Common myeloid progenitor, CD34-positive (primary cell): ENCODE measurements around the gene TRMT61A.

Source experiments
- CTCF ChIA-PET: fragments of 350-600 bp; sonication (Branson Sonifier 250); formaldehyde crosslinking; loops from one replicate; lab custom pipeline; 2021; ENCODE audit warnings: antibody characterized with exemption; lab: Charles Lee
- POLR2A ChIA-PET: fragments of 350-600 bp; sonication (Branson Sonifier 250); formaldehyde crosslinking; loops from one replicate; lab custom pipeline; 2021; ENCODE audit warnings: antibody characterized with exemption; lab: Charles Lee
- DNase-seq, 3 donors: peaks; one replicate each; pipeline versions ENCODE4 v3.0.0 to v3.0.0-alpha.2; 2013
- H3K27ac ChIP-seq, 2 experiments: 1 replicate in 1 of 2; 2 replicates in 1 of 2; pipeline ENCODE4 v1.7.0; 2013; ENCODE audit warnings: inconsistent platforms in 2 of 2, low read length in 2 of 2, mild to moderate bottlenecking in 2 of 2, low read depth in 1 of 2, moderate library complexity in 1 of 2; ENCODE audit not compliant: severe bottlenecking in 2 of 2, insufficient read depth in 1 of 2, poor library complexity in 1 of 2
- H3K27me3 ChIP-seq, 5 experiments: replicated peaks in 2 of 5; 1 replicate in 3 of 5; 2 replicates in 2 of 5; pipeline versions ENCODE4 v1.6.1 to v1.7.0; 2013; ENCODE audit warnings: low read length in 4 of 5, mild to moderate bottlenecking in 2 of 5, moderate library complexity in 2 of 5, inconsistent platforms in 1 of 5; ENCODE audit not compliant: insufficient read depth in 5 of 5, control insufficient read depth in 4 of 5
- H3K36me3 ChIP-seq, 4 experiments: 1 replicate in 2 of 4; 2 replicates in 2 of 4; pipeline versions ENCODE4 v1.6.1 to v1.7.0; 2013; ENCODE audit warnings: low read length in 3 of 4, control low read depth in 1 of 4, mild to moderate bottlenecking in 1 of 4; ENCODE audit not compliant: control insufficient read depth in 4 of 4, insufficient read depth in 4 of 4
- H3K4me1 ChIP-seq, 4 experiments: 1 replicate in 3 of 4; 2 replicates in 1 of 4; pipeline versions ENCODE4 v1.6.1 to v1.7.1; 2013; ENCODE audit warnings: low read length in 3 of 4, mild to moderate bottlenecking in 3 of 4, control low read depth in 1 of 4, inconsistent platforms in 1 of 4, moderate library complexity in 1 of 4; ENCODE audit not compliant: control insufficient read depth in 4 of 4, insufficient read depth in 4 of 4; ENCODE audit errors: control extremely low read depth in 1 of 4
- H3K4me3 ChIP-seq, 7 experiments: 1 replicate in 4 of 7; 2 replicates in 3 of 7; pipeline versions ENCODE4 v1.5.1 to v1.7.0; 2013; ENCODE audit warnings: mild to moderate bottlenecking in 7 of 7, low read length in 6 of 7, moderate library complexity in 6 of 7, inconsistent platforms in 2 of 7, low read depth in 2 of 7, control low read depth in 1 of 7; ENCODE audit not compliant: insufficient read depth in 4 of 7, control insufficient read depth in 1 of 7; ENCODE audit errors: extremely low read depth in 1 of 7
- H3K9me3 ChIP-seq, 5 experiments: 1 replicate in 4 of 5; 2 replicates in 1 of 5; pipeline versions ENCODE4 v1.6.1 to v1.7.1; 2013; ENCODE audit warnings: low read length in 4 of 5, mild to moderate bottlenecking in 2 of 5, inconsistent platforms in 1 of 5, low read depth in 1 of 5, moderate library complexity in 1 of 5; ENCODE audit not compliant: control insufficient read depth in 4 of 5, insufficient read depth in 2 of 5; ENCODE audit errors: control extremely low read depth in 1 of 5
- WGBS: methylation state at CpG from one replicate; pipeline ENCODE4 v1.1.5; 2013; ENCODE audit not compliant: insufficient coverage; 5-methylcytosine and 5-hydroxymethylcytosine counted together

The TRMT61A gene

DNA sequence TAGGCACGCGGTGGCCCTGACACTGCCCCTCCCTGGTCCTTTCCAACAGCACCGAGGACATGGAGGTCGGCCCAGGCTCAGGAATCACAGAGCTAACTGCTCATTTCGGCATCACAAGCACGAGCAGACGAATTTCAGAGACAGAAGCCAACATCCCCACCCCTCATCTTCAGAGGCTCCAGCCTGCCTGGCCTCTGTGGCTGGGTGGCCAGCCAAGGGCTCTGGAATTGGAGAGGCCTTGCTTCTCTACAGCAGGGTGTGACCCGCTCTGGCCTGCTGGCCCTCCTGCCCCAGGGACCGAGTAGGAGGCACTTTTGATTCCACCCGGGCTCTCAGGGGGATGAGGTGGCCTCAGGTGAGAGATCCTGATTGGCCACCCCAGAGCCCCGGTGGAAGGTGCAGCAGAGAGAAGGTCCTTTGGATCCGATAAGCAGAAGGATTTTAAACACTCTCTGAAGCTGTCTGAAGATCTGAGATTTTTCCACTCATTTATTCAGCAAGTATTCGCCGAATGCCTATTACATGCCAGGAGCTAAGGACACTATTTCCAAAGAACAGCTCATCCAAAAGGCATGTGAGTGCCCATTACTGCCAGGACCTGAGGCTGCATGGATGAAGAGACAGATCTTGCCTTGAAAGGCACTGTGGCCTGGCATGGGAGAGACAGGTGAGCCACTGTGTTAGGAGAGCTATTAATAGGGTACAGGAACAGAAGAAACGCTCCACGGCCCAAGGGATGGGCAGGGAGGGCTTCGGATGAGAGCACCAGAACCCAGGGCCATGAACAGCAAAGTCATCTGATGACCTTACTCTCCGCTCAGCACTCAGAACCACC is 23.2 kb downstream of the TRMT61A start:
- POLR2A ChIA-PET = no interaction called here
- Histone ChIP-seq H3K4me1 (no peaks in the 10 kb centered on the region), H3K27ac (no peak overlapping the region), H3K4me3 (no peak overlapping the region), H3K9me3 (no peaks in the 10 kb centered on the region), H3K36me3 (peaks cover 2 to 7% (median 3%) of the 10 kb centered on the region in 4 experiments), H3K27me3 (no peaks in the 10 kb centered on the region)
- no peak for DNase-seq
- CTCF ChIA-PET = interaction anchor here (1.0 to 15.7 kb wide), 8 partner anchors 9 to 80 kb away, joined by 3 to 147 read pairs (median 4); partner anchors contain the start of genes BAG5 and CKB
- WGBS = 97% methylated on average over 14 of the region's 18 CpGs

DNA sequence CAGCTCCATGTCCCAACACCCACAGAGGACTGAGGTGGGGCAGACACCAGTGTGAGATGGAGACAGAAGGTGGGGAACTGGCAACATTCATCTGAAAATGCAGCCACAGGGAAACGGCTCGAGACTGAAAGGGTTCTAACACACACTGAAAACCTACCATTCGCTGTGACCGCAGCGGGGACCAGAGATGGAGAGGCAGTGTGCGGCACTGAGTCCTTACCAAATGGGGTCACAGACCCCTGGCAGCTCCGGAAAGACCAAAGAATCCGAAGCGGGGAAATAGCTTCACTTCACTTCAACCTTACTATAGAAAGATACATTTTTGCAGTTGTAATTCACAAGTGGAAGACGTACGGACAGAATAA is 23.8 kb downstream of the TRMT61A start:
- WGBS = 98% methylated on average over 8 of the region's 11 CpGs
- Histone ChIP-seq H3K27me3 (no peaks in the 10 kb centered on the region), H3K36me3 (peaks cover 3 to 11% (median 4%) of the 10 kb centered on the region in 4 experiments), H3K4me3 (no peak overlapping the region), H3K27ac (no peak overlapping the region), H3K4me1 (no peaks in the 10 kb centered on the region), H3K9me3 (no peaks in the 10 kb centered on the region)
- ChIA-PET CTCF (interaction anchor here (1.0 to 15.7 kb wide), 7 partner anchors 9 to 81 kb away, joined by 3 to 147 read pairs (median 4); partner anchors contain the start of gene CKB), POLR2A (no interaction called here)
- DNase-seq = no peak

DNA sequence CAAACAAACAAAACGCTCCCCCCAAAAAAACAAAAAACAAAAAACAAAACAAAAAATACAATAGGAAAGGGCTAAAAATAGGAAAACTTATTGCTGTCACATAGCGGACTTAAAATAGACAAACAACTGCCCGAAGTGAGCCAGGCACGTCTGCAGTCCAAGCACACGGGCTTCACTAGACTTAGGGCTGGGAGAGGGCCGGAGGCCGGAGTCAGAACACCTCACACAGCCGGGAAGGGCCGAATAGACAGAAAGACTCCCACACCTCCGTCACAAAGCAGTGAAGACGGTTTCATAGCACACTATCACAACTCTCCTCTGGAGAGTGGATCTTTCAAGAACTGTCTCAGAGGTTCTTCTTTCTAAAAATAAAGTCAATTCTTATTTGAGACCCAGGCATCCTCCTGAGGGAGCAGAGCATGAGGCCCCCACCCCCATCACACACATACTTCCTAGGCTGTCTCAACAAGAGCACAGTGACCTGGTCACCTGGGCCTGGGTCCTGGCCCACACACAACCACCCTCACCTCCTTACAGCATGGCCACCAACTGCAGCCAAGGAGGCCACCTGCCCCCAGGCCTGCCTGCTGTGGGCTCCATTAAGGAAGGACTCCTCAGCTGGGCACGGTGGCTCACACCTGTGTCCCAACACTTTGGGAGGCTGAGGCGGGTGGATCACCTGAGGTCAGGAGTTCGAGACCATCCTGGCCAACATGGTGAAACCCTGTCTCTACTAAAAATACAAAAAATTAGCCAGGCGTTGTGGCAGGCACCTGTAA is 26.8 kb downstream of the TRMT61A start:
- H3K27ac ChIP-seq = no peak overlapping the region
- H3K9me3 ChIP-seq = no peaks in the 10 kb centered on the region
- no peak for DNase-seq
- POLR2A ChIA-PET = no interaction called here
- peaks cover 5 to 38% (median 27%) of the 10 kb centered on the region in 4 experiments for H3K36me3 ChIP-seq
- H3K4me3 ChIP-seq = no peak overlapping the region
- WGBS = 96% methylated on average over 12 of the region's 15 CpGs
- peaks cover 4 to 7% (median 6%) of the 10 kb centered on the region in 4 experiments for H3K4me1 ChIP-seq
- H3K27me3 ChIP-seq = no peaks in the 10 kb centered on the region
- CTCF ChIA-PET = interaction anchor here (0.8 to 4.4 kb wide), 2 partner anchors 10 to 58 kb away, joined by 3 to 30 read pairs; no protein-coding TSS in a partner anchor

DNA sequence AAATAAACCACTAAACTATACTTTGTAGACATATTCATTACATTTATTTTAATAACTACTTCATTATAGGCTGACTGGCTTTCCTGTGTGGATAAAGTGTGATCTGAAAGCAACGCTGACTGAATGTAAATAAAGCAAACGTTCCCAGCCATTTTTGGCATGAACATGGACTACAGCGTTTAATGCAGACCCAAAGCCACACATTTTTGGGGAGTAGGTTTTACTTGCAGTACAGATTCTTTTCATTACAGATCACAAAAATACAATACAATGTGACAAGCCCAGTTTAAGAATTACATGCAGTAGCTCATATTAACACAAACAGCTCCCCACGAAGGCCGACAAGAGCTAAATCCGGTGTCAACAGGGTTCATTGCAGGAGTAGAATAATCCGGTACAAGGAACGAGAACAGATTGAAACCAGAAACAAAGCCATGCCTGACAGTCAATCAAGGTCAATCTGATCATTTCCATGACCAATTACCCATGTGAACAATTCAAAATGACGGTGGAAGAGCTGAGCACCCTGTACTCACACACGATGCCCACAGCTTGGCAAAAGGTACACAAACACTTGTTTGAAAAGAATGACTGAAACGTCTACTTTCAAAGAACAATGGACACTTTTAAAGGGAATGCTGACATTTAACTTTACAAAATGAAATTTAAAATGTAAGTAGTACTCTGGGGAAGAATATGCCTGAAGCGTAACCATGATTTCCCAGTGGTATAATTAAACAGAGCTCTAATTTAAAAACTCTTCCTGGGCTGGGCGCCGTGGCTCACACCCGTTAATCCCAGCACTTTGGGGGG is 28.2 kb downstream of the TRMT61A start:
- Histone ChIP-seq H3K4me3 (no peak overlapping the region), H3K4me1 (peaks cover 8 to 18% (median 17%) of the 10 kb centered on the region in 4 experiments), H3K27me3 (no peaks in the 10 kb centered on the region), H3K27ac (no peak overlapping the region), H3K36me3 (peaks cover 5 to 38% (median 27%) of the 10 kb centered on the region in 4 experiments), H3K9me3 (no peaks in the 10 kb centered on the region)
- no peak for DNase-seq
- CTCF ChIA-PET = interaction anchor here (0.8 to 4.4 kb wide), 5 partner anchors 11 to 58 kb away, joined by 3 to 30 read pairs (median 4); no protein-coding TSS in a partner anchor
- POLR2A ChIA-PET = no interaction called here
- 99% methylated on average over 14 of the region's 15 CpGs for WGBS

DNA sequence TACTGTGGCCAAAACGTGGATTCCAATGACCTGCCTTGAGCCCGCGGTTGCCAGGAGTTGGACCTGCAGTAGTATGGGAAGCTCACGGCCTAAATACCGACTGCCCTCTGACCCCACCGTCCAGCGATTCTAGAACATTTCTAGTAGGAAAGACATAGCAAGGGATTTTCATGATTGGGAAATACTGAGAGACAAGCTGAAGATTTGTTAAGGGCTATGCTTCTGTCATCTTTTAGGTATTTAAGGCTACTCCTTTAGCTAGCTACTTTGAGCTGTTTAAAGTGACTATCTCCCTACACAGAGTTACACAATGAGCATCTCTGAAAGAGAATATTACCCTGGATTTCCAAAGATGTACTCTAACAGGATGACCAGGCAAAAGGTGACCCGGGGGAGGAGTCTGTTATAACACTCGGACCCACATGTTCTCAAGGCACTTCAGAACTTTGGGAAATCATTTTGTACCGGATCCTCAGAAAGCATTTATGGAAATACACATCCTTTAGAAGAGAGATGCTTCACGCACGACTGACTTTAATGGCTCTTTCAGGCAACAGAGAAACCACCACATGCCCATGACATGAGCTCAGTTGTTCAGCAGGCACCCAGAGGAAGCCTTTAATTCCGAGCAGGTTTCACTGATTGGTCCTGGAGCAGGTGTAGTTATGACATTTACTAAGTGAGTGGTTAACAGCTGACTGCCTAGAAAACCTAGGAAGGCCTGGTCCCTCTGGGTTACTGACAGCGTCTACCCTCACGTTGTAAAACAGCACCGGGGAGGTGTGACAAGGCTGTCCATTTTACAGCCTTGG is 29.3 kb downstream of the TRMT61A start:
- no peaks in the 10 kb centered on the region for H3K9me3 ChIP-seq
- DNase-seq = no peak
- H3K27me3 ChIP-seq = no peaks in the 10 kb centered on the region
- peaks cover 2 to 38% (median 27%) of the 10 kb centered on the region in 4 experiments for H3K36me3 ChIP-seq
- peaks cover 9 to 20% (median 17%) of the 10 kb centered on the region in 4 experiments for H3K4me1 ChIP-seq
- H3K27ac ChIP-seq = peak overlapping the region in 1 of 2 experiments; percentile 5
- H3K4me3 ChIP-seq = no peak overlapping the region
- ChIA-PET CTCF (interaction anchor here (1.1 to 4.4 kb wide), 5 partner anchors 10 to 59 kb away, joined by 3 to 30 read pairs (median 5); no protein-coding TSS in a partner anchor), POLR2A (no interaction called here)
- 98% methylated on average over 16 of the region's 16 CpGs for WGBS

DNA sequence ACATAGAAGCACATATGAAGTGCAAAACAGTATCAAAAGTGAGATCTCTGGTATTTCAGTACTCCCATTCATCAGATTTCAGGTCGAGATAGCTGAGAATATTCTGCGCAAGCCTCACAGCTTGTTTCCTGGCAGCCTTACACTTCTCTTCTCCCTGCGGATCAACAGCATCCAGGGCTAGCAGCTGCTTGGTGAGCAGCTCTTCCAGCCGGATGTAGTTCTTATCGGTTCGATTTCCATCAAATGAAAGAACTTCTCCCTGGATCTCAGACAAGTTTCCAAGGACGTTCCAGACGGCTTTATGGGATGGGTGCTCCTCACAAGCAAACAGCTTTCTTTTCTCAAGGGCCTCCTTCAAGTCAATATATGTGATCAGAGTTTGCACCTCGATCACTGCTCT is 30.8 kb downstream of the TRMT61A start:
- H3K36me3 ChIP-seq = peaks cover 2 to 38% (median 27%) of the 10 kb centered on the region in 4 experiments
- H3K9me3 ChIP-seq = no peaks in the 10 kb centered on the region
- no peaks in the 10 kb centered on the region for H3K27me3 ChIP-seq
- ChIA-PET CTCF (interaction anchor here (0.7 to 4.4 kb wide), 3 partner anchors 14 to 120 kb away, joined by 3 to 30 read pairs (median 7); no protein-coding TSS in a partner anchor), POLR2A (no interaction called here)
- H3K27ac ChIP-seq = no peak overlapping the region
- H3K4me1 ChIP-seq = peaks cover 11 to 30% (median 25%) of the 10 kb centered on the region in 4 experiments
- no peak for DNase-seq
- no peak overlapping the region for H3K4me3 ChIP-seq
- WGBS = 98% methylated on average over 9 of the region's 9 CpGs
